Limb (tissue), 2 donors: ENCODE data around the gene NPPC.
A peak's percentile ranks its signal among the peaks of the same experiment; 100 is the strongest.
"Not testable (repeated sequence)": the region's sequence is repeated elsewhere in the genome, so short reads cannot be mapped to it uniquely, and the experiment has no call there.

Source experiments
- DNase-seq, 2 donors: peaks; one replicate each; pipeline ENCODE4 v3.0.0-alpha.2; 2016; ENCODE audit errors: extremely low spot score in 2 of 2

NPPC gene

GRCh38 chr2:231887756-231888155 lies 38.4 kb downstream of the NPPC start:
- DNase-seq = no peak

GRCh38 chr2:231886071-231886681 lies 40.0 kb downstream of the NPPC start:
- DNase-seq = no peak

- no peak for DNase-seq
Observed at GRCh38 chr2:231884438-231885140, 41.6 kb downstream of the NPPC start.

GRCh38 chr2:231883468-231883881 lies 42.7 kb downstream of the NPPC start:
- peak in 1 of 2 donors; percentile 41 for DNase-seq

GRCh38 chr2:231882646-231883045 lies 43.5 kb downstream of the NPPC start:
- DNase-seq = no peak

GRCh38 chr2:231880371-231880770 lies 45.8 kb downstream of the NPPC start:
- DNase-seq = not testable (repeated sequence)

- no peak for DNase-seq
Observed at GRCh38 chr2:231879216-231879615, 47.0 kb downstream of the NPPC start.

GRCh38 chr2:231877533-231878456 lies 48.4 kb downstream of the NPPC start:
- DNase-seq = no peak

GRCh38 chr2:231874944-231875343 lies 51.3 kb downstream of the NPPC start:
- DNase-seq = no peak
